ENCODE results near the gene LUC7L.

- TF ChIP-seq EP300 (IDR thresholded peaks at IDR 0.05; ENCODE audit: borderline replicate concordance in 1 of 2, control insufficient read depth in 1 of 2, low read depth in 2 of 2, low read length in 2 of 2), result no peak
- no peak for TF ChIP-seq POLR2AphosphoS2 (IDR thresholded peaks at IDR 0.05; ENCODE audit: low read depth, low read length)
- TF ChIP-seq ZBED1 (IDR thresholded peaks at IDR 0.05; ENCODE audit: borderline replicate concordance), result no peak
- TF ChIP-seq ATF7 (IDR thresholded peaks at IDR 0.05; ENCODE audit: low read depth), result no peak
- no peak for TF ChIP-seq MYC (IDR thresholded peaks at IDR 0.05; ENCODE audit: insufficient read depth, insufficient read length, insufficient replicate concordance, low read length, severe bottlenecking)
- no peak for TF ChIP-seq SIX5 (IDR thresholded peaks at IDR 0.05; ENCODE audit: low read depth, low read length, severe bottlenecking)
- TF ChIP-seq, protein P1, sequence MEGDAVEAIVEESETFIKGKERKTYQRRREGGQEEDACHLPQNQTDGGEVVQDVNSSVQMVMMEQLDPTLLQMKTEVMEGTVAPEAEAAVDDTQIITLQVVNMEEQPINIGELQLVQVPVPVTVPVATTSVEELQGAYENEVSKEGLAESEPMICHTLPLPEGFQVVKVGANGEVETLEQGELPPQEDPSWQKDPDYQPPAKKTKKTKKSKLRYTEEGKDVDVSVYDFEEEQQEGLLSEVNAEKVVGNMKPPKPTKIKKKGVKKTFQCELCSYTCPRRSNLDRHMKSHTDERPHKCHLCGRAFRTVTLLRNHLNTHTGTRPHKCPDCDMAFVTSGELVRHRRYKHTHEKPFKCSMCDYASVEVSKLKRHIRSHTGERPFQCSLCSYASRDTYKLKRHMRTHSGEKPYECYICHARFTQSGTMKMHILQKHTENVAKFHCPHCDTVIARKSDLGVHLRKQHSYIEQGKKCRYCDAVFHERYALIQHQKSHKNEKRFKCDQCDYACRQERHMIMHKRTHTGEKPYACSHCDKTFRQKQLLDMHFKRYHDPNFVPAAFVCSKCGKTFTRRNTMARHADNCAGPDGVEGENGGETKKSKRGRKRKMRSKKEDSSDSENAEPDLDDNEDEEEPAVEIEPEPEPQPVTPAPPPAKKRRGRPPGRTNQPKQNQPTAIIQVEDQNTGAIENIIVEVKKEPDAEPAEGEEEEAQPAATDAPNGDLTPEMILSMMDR (IDR thresholded peaks at IDR 0.05 in 2 of 3, conservative IDR thresholded peaks at IDR 0.05 in 1 of 3; ENCODE audit: control insufficient read depth in 2 of 3, extremely low read depth in 1 of 3, insufficient read depth in 1 of 3, low read depth in 3 of 3, low read length in 3 of 3), result no peak
- no peak for TF ChIP-seq CEBPB (IDR thresholded peaks at IDR 0.05; ENCODE audit: borderline replicate concordance in 1 of 2, low read depth in 2 of 2, low read length in 2 of 2)
- no peak for TF ChIP-seq STAT3 (IDR thresholded peaks at IDR 0.05; ENCODE audit: low read depth, low read length)
These were observed 28.9 kb downstream of the LUC7L start for GRCh38 chr16:200388-200787.
